AG04450 (cell line): ENCODE results near the gene SLC4A3. TPM values are rescaled to one million over a fixed set of nuclear protein-coding genes. Genes with fewer than 3 reads are reported as not detected.
A peak's percentile ranks its signal among the peaks of the same experiment; 100 is the strongest.

Experiments
- CTCF ChIA-PET: fragments of 300-600, 350-600 bp; formaldehyde crosslinking; extraction: SDS; loops from one replicate; lab custom pipeline; 2022; ENCODE audit warnings: antibody characterized with exemption, inconsistent platforms; lab: Charles Lee
- POLR2A ChIA-PET: fragments of 350-600 bp; formaldehyde crosslinking; extraction: SDS; loops from one replicate; lab custom pipeline; 2021; ENCODE audit warnings: antibody characterized with exemption, inconsistent platforms; lab: Yijun Ruan, JAX
- DNase-seq: peaks from one replicate; pipeline ENCODE4 v3.0.0-alpha.2; 2011; ENCODE audit warnings: low read depth, low spot score
- H3K27ac ChIP-seq: one replicate; pipeline ENCODE4 v1.5.1; 2012; ENCODE audit warnings: low read depth, low read length, control low read depth
- H3K27me3 ChIP-seq: one replicate; pipeline ENCODE4 v1.6.0; 2012; ENCODE audit warnings: low read length; ENCODE audit not compliant: control insufficient read depth, insufficient read depth
- H3K4me3 ChIP-seq: 2 replicates; pipeline ENCODE4 v1.5.1; 2011; ENCODE audit warnings: mild to moderate bottlenecking, low read depth, low read length, control low read depth
- H3K9me3 ChIP-seq: 2 replicates; pipeline ENCODE4 v1.5.1; 2012; ENCODE audit warnings: low read length; ENCODE audit not compliant: control insufficient read depth, insufficient read depth
- CTCF ChIP-seq: IDR thresholded peaks from 2 replicates; pipeline ENCODE4 v1.5.1; 2011; ENCODE audit warnings: low read depth, low read length, control low read depth, inconsistent platforms
- polyA plus RNA-seq: library from polyadenylated mRNA; depleted of rRNA; stranded (reverse); fragments of >200 nt; gene quantifications from 2 replicates; pipeline ENCODE4 v1.2.3, GENCODE V29; 2011

SLC4A3 gene
- polyA plus RNA-seq, 1 experiment: 3.3 TPM

DNA sequence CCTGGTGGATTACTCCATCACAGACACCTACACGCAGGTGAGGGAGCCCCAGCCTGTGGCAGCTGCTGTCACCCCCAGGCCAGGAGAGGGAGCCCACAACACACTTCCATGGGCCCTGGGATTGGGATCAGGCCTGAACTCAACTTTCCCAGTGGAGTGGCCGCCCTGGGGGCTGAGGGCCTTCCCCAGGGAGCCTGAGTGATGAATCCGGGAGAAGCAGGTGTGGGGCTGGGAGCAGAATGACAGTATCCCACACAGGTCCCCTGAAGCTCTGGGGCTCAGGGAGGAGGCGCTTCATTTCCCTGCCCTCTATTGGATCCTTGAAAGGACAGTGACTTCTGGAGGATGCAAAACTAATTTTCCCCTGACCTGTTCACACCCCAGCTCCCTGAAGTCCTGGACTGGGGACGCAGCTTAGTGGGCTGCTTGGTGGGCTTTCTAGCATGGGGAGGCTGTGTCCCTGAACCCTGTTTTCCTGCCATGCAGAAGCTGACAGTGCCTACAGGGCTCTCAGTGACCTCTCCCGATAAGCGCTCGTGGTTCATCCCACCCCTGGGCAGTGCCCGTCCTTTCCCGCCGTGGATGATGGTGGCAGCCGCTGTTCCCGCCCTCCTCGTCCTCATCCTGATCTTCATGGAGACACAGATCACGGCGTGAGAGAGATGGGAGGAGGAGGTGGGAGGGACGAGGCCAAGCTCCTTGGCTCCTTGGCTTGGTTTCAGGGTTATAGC is 11.0 kb downstream of the SLC4A3 start:
- POLR2A ChIA-PET: no interaction called here

GRCh38 chr2:219638948-219639755 is 11.7 kb downstream of the SLC4A3 start:
- CTCF ChIA-PET: interaction anchor here (0.7 kb wide), 1 partner anchor 90 kb away, joined by 3 read pairs; no protein-coding TSS in a partner anchor
- TF ChIP-seq CTCF: no peak
- POLR2A ChIA-PET: no interaction called here
- Histone ChIP-seq H3K27ac (no peak overlapping the region), H3K9me3 (no peaks in the 10 kb centered on the region; the same call in 1 of the 2 replicates), H3K4me3 (no peak overlapping the region), H3K27me3 (no peaks in the 10 kb centered on the region)
- DNase-seq: no peak

More for the DNA sequence above, 11.0 kb downstream of the SLC4A3 start:
- H3K27me3 ChIP-seq: no peaks in the 10 kb centered on the region
- peak; percentile 16; the same call in 1 of the 2 replicates for TF ChIP-seq CTCF
- H3K4me3 ChIP-seq: no peak overlapping the region
- CTCF ChIA-PET: no interaction called here
- H3K9me3 ChIP-seq: no peaks in the 10 kb centered on the region; the same call in 1 of the 2 replicates
- DNase-seq: no peak
- no peak overlapping the region for H3K27ac ChIP-seq

GRCh38 chr2:219641390-219642068 is 14.1 kb downstream of the SLC4A3 start:
- no peak overlapping the region for H3K4me3 ChIP-seq
- H3K27ac ChIP-seq: no peak overlapping the region
- no peaks in the 10 kb centered on the region; the same call in 1 of the 2 replicates for H3K9me3 ChIP-seq
- no peak for TF ChIP-seq CTCF
- DNase-seq: no peak
- ChIA-PET POLR2A (no interaction called here), CTCF (interaction anchor here (0.5 to 6.2 kb wide), 12 partner anchors 11 to 988 kb away, joined by 3 to 45 read pairs (median 8); partner anchors contain the start of genes CHPF and TMEM198)
- H3K27me3 ChIP-seq: no peaks in the 10 kb centered on the region

DNA sequence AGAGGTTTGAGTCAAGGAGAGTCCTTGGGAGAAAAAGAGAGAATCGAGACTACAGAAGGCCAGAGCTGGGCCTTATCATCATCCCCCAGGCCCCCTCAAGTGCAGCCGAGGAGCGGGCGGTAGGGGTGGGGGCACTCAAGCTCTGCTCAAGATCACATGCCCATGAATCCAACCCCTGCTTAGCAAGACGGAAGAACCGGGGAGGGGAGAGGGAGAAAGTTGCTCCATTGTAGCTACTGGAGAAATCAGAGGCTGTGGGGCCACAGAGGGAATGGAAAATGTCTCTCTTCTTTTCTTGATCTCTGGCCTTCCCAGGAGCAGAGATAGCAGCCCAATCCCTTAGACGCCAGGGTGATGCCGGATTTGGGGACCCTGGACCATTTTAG is 14.6 kb downstream of the SLC4A3 start:
- H3K27ac ChIP-seq: no peak overlapping the region
- no peak for DNase-seq
- TF ChIP-seq CTCF: no peak
- no peaks in the 10 kb centered on the region; the same call in 1 of the 2 replicates for H3K9me3 ChIP-seq
- CTCF ChIA-PET: interaction anchor here (0.5 to 6.2 kb wide), 12 partner anchors 12 to 988 kb away, joined by 3 to 45 read pairs (median 8); partner anchors contain the start of genes CHPF, OBSL1 and TMEM198
- POLR2A ChIA-PET: interaction anchor here (1.3 kb wide), 1 partner anchor 44 kb away, joined by 4 read pairs; the partner anchor contains the start of gene STK11IP
- no peaks in the 10 kb centered on the region for H3K27me3 ChIP-seq
- no peak overlapping the region for H3K4me3 ChIP-seq
